A549 treated with CpdA at 1 μM for 4 hours (cell line): Measurements from ENCODE around the gene FBXO2. TPM values are rescaled to one million over a fixed set of nuclear protein-coding genes. Genes with fewer than 3 reads are reported as not detected.

Source experiments
- total RNA-seq: library from RNA; stranded (reverse); fragments of 200-300 nt; extraction: Qiagen RNA extraction; gene quantifications from 5 replicates; pipeline ENCODE4 v1.2.3, GENCODE V29; 2022; ENCODE audit warnings: low read depth

FBXO2 gene, protein sequence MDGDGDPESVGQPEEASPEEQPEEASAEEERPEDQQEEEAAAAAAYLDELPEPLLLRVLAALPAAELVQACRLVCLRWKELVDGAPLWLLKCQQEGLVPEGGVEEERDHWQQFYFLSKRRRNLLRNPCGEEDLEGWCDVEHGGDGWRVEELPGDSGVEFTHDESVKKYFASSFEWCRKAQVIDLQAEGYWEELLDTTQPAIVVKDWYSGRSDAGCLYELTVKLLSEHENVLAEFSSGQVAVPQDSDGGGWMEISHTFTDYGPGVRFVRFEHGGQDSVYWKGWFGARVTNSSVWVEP
- total RNA-seq = 7.2 to 10.0 TPM (median 8.9 TPM) in 5 replicates

DNA sequence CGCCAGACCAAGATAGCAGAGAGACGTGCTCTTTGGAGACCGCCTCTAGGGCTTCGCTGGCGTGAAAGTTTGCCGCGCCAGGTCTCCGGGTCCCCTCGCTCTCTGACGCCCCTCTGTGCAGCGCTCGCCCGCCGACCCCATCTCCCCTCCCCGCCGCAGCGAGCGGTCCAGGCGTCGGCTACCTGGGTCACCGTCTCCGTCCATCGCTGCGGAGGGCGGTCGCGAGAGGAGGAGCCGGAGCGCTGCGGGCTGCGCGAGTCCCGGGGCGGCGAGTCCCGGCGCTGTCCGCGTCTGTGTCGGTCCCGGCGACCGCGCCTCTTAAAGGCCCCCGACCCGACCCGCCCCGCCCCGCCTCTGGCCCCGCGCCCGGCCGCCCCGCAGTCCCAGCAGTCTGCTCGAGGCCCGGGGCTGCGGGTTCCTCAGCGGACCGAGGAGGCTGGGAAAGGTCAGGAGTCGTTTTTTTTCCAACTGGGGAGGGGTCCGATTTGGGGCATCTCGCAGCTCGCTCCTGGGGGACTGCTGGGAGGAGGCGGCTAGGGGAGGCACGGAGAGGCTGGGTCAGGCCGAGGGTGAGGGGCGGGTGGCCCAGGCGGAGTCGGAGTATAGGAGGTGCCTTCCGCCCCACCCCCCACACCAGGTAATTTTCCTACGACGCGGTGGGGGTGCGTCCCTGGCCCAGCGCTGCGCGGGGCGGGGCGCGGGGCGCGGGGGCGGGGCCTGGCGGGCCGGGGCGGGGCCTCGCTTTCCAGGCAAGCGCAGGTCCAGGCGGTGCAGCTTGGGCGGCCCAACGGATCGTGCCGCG is at the start of gene FBXO2, which contains the start of gene FBXO44:
TSS of gene FBXO2 (minus strand) at position 293 of the 802 bp plus-strand sequence. CDS start at position 204, 89 bp downstream.
TSS of gene FBXO44 (plus strand) at position 741 of the 802 bp plus-strand sequence. CDS start 959 bp downstream, outside the sequence.

DNA sequence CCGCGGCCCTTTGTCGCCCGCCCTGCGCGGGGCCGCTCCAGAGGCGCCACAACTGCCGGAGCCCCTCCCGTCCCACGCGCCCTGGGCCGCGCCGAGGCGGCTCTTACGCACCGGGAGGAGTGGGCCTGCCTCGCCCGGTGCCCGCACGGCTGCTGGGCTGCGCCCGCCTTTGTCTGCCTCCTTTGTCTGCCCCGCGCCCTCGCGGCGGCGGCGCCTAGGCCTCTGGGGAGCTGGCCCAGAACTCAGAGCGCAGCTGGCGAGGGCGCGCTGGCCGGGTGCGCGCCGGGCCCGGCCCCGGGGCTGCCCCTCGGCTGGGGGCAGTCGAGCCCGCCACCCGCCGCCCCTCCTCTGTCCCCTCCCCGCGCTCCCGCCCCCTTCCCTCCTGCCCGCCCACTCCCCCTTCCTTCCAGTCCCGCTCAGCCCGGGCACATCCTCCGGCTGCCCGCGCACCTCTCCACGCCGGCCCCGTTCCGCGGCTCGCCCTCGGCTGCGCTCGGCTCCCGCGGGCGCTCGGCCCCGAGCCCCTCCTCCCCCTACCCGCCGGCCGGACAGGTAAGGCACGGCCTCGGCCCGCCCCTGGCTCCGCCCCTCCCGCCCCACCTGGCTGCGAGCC is 37.2 kb upstream of the FBXO2 start, which contains the start of gene DRAXIN:
TSS of gene DRAXIN (plus strand) at position 409 of the 613 bp plus-strand sequence. CDS start 14,549 bp downstream, outside the sequence.

DNA sequence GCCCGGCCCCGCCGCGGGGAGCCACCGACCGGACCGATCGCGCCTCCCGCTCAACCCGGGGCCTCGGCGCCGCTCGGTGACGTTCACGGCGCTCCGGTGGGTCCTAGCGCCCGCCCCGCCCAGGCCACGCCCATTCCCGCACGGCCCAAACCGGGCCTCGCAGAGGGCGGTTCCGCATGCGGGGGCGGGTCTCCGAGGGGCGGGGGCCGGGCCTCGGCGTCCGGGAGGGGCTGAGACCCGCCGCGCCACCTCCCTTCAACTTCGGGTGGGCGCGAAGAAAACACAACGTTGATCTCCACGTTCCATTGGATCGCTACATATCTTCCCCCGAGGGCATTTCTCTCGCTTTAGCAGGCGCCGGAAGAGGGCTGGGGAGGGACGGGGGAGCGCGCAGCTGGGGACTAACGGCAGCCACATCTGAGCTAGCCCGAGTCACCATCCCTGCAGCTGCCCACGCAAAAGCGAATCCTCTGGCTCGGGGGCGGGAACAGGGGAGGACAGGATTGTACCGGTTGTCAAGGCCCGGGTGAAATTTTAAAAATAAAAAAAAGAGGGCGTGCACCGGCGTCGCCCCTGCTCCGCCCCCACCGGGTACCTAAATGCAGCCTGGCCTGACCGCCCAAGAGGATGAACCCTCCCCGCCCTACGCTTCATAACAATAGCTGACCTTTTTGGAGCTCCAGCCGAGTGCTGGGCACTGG is 27.0 kb upstream of the FBXO2 start, which contains the start of gene MAD2L2:
TSS of gene MAD2L2 (minus strand) at position 78 of the 701 bp plus-strand sequence. CDS start 547 bp downstream, outside the sequence.

Other genes starting within 250 kb of the FBXO2 start
- gene DISP3, start 175.3 kb downstream of the FBXO2 start, total RNA-seq = 0.24 to 0.55 TPM (median 0.28 TPM) in 5 replicates
- gene FBXO44, start 448 bp upstream of the FBXO2 start, total RNA-seq = 13.8 to 20.2 TPM (median 17.1 TPM) in 5 replicates
- 7.1 to 8.8 TPM (median 8.5 TPM) in 5 replicates for gene FBXO6, start 9.8 kb upstream of the FBXO2 start, total RNA-seq
- 40.6 to 57.1 TPM (median 51.6 TPM) in 5 replicates for gene MAD2L2, start 26.7 kb upstream of the FBXO2 start, total RNA-seq
- 0.07 to 0.21 TPM (median 0.12 TPM) in 5 replicates for gene DRAXIN, start 37.3 kb upstream of the FBXO2 start, total RNA-seq
- 71.4 to 101 TPM (median 99.9 TPM) in 5 replicates for gene AGTRAP, start 81.7 kb upstream of the FBXO2 start, total RNA-seq
- gene C1orf167, start 107.8 kb upstream of the FBXO2 start, total RNA-seq = 0.08 TPM in 1 of 5 replicates, not detected in the others
- 3.8 to 4.9 TPM (median 4.5 TPM) in 5 replicates for gene MTHFR, start 151.5 kb upstream of the FBXO2 start, total RNA-seq
- 5.2 to 6.6 TPM (median 5.8 TPM) in 5 replicates for gene CLCN6, start 151.8 kb upstream of the FBXO2 start, total RNA-seq
- not detected in 5 replicates for gene NPPA, start 193.4 kb upstream of the FBXO2 start, total RNA-seq
- 0.16 TPM in 1 of 5 replicates, not detected in the others for gene NPPB, start 204.5 kb upstream of the FBXO2 start, total RNA-seq